Activated CD8-positive, alpha-beta memory T cell treated with anti-CD3 and anti-CD28 coated beads, Interleukin-2, amount 50 U/mL, for 24 hours (primary cell): ENCODE data around the gene COL27A1.

ENCODE experiments used
- DNase-seq: peaks from one replicate; pipeline ENCODE4 v3.0.0-alpha.2; 2020; ENCODE audit errors: extremely low read depth

The COL27A1 gene

DNA sequence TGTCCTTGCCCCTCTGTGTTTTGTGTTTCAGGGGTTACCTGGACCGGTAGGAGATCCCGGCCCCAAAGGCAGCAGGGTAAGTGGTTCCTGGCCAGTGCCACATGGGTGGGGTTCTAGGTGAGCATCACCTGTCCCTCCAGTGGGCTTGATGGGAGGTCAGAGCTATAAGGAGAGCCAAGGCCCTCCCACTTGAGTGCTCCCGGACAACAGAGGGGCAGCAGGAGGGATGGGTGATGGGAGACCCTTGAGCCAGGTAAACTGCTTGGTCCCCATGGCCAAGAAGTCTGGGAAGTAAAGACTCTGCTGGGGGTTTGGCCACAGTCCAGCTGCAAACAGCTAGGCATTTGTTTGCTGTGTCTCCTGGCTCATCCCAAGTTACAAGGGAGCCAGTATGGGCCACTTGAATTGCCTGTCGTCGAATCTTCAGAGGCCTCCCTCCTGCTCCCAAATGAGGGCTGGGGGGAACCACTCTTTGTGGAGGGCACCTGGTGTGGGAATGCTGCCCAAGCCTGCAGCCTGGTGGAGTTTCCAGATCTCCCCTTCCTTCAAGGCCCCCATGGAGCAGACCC is 51.0 kb downstream of the COL27A1 start:
- no peak for DNase-seq

DNA sequence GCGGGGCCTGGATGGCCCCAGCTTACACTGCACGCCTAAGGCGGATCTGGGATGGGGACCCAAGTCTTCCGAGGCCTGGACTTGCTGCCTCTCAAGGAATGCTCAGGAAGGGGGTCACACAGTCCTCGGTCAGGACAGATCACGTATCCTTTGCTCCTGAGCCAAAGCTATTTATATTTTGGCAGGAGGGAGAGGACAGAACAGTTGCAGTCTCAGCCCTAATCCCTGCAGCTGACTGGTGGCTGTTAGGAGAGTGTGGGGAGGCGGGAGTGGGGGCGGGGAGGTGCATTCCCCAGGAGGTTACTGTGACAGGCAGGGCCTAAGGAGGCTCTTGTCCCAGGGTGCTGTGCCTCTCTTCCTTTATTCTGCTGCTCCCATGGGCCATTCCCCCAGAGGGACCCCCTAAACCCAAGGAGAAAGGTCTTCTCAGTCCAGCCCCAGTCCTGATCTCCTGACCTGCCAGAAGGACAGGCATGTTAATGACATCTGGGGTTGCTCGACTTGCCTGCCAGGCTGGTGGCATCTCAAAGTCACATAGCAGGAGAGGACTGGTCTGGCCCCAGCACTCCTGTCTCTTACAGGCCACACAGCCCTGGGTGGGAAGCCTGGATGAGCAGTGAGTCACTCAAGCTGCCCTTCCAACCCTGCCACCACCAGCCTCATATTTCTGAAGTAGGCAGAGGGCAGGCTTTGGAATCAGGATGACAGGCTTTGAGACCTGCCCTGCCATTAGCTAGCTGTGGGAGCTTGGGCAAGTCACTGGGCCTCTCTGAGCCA is 51.9 kb downstream of the COL27A1 start:
- no peak for DNase-seq

GRCh38 chr9:114207845-114208244 is 52.5 kb downstream of the COL27A1 start:
- no peak for DNase-seq

- DNase-seq: no peak
These were observed 53.8 kb downstream of the COL27A1 start for GRCh38 chr9:114209151-114209550.

GRCh38 chr9:114210136-114210535 is 54.8 kb downstream of the COL27A1 start:
- no peak for DNase-seq

- no peak for DNase-seq
These were observed 55.4 kb downstream of the COL27A1 start for GRCh38 chr9:114210691-114211276.

- DNase-seq: no peak
These were observed 57.5 kb downstream of the COL27A1 start for GRCh38 chr9:114212826-114213225.

- no peak for DNase-seq
These were observed 58.2 kb downstream of the COL27A1 start for GRCh38 chr9:114213566-114213965.

DNA sequence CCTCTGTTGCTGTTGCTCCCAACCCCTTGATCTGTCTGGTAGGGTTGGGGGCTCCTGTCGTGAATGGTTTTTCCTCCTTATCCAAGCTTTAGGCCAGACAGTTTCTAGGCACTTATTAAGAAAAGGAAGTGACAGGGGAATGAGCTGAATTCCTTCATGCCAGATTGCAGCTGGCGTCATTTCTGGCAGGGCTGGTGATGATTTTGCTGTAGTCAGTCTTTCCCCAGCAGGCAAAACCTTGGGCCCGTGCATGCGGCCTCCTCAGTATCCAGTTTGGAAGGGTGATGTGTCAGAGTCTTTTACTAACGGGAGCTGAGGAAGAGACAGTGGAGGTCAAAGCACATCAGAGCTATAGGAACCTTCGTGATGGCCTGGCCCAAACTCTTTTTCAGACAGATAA is 58.8 kb downstream of the COL27A1 start:
- no peak for DNase-seq

- DNase-seq: no peak
These were observed 59.5 kb downstream of the COL27A1 start for GRCh38 chr9:114214686-114215414.

DNA sequence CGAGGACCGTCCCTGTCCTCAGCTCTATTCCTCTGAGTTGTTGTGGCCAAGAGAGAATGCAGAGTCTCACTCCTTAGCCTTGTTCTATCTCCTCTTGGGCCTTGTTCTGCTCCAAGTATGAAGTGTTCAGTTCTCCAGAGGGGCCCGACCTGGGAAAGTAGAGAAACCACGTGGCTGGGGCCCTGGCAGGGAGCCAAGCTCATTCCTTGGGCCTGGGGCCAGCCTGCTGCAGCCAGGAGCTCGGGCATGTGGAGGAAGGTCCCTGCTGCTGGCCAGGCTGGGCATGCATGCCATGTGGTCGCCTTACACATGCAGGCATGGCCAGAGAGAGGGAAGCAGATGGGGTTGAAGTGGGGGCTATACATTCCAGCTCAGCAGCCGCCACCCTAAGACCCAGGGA is 60.7 kb downstream of the COL27A1 start:
- DNase-seq: no peak

DNA sequence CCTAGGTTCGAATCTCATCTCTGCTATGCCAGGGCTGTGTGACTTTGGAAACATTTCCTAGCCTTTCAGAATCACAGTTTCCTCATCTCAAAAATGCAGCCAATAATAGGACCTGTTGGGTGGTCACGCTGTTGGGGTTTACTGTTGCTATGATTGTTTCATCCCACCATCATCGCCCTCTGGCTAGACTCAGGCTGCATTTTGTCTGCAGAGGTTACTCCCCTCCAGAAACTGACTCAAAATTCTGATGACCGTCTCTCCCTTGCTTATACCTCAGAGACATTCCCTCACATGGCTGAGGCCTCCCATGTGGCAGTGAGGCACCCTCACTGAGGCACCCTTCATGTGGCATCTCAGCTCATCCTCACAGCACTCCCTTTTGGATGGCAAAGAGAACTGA is 61.6 kb downstream of the COL27A1 start:
- no peak for DNase-seq

DNA sequence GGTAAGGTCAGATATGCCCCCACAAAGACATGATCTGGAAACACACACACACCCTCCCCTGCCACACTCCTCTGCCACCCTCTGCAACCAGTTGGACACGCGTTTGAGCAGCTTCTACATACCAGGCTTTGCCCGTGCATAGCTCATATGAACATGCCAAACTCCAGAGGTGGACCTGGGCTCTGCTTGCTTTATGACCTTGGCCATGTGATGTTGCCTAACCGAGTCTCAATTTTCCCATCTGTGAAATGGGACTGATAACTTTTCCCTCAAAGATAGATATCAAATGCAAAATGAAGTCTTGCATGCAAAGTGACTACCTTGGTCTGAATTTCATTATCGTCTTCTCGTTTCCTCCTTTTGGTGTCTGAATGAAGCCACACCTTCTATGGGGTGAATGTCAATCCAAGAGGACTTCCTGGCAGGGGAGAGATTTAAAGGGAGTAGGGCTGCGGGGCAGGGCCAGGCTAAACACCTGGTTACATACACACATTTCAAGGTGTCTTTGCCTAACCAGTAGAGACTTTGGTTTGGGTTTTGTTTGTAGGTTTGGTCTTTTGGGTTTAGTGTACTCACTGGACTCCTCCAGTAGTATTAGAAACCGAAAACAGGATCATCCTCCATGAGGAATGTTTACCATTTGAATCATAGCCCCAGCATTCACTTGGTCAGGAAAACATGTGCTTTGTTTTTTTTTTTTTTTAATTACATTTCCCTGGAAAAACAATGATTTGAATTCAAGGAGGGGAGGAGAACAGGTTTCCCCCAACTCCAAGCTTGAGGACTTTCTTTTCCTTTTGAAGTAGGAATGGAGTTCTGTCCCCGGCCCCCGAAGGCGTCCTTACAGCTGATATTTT is 63.2 kb downstream of the COL27A1 start:
- no peak for DNase-seq

- DNase-seq: no peak
These were observed 64.8 kb downstream of the COL27A1 start for GRCh38 chr9:114220061-114220541.

DNA sequence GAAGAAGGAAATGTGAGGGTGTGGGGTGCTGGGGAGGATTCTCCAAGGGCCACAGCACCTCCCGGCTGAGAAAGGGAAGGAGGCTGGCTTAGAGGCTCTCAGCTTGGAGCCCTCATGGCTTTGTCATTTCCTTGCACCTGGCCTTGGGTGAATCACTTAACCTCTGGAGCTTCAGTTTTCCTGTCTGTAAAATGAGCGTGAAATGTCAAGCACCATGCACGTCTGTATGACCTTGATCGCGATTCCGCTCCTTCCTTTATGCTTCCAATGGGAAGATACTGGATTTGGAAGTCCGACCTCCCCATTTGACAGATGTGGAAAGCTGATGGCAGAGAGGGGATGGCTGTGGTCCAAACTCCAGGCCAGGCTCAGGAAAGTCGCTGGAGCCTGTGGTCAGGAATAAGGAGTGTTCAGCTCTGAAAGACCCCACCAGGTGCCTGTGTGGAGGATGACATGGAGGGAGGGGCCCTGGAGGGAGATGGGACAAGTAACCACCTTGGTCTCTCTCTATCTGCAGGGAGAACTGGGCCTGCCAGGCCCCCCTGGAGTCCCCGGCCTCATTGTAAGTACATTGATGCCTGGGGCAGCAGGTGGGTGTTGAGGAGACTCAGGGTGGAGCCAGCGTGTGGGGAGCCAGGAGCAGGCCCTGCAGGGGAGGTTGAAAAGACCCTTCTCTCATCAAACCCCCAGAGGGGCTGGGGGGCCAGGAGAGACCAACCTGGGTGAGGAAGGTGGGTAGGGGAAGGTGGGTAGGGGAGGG is 66.5 kb downstream of the COL27A1 start:
- no peak for DNase-seq

GRCh38 chr9:114223564-114224246 is 68.4 kb downstream of the COL27A1 start:
- DNase-seq: no peak

DNA sequence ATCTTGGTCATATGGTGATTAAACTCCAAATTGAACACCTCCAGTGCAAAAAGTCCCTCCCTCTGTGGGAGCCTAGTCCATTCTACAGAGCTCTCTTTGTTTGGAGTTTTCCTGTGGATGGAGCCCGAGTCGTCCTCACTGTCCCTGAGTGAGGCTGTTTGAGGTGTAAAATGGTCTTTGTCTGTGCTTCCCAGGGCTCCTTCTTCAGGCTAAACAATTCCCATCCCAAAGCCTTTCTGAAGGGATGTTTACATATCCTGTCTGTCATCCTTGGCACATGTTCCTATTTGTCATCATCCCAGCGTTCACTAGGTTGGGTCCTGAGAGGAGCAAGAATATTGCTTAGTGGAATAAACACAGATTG is 68.9 kb downstream of the COL27A1 start:
- DNase-seq: no peak

DNA sequence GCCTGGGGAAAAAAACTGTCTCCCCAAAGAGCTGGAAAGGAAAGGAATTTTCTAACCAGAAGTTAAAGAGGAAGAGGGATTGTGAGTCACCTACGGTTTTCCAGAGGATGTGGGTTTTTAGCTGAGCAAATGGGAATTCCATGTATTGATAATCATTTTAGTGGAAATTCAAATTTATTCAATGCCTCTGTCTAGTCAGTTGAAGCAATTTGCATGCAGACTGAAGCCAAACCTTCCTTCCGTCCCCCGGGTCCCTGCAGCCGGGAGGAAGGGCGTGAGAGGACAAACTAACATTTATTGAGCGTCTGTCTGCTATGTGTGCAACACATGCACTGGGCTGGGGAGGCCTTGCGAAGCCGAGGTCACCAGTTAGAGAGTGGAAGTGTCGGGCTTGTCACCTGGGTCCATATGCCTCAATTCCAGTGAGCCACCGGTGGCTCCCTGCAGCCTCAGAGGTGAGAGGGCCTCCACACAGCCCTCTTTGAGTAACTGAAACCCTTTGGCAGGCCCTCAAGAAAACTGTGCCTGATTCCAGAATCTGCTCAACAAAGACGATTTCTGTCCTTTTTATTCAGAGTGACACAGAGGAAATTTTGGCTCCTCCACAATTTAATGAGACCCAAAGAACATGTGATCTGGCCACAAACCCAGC is 70.3 kb downstream of the COL27A1 start:
- DNase-seq: no peak

DNA sequence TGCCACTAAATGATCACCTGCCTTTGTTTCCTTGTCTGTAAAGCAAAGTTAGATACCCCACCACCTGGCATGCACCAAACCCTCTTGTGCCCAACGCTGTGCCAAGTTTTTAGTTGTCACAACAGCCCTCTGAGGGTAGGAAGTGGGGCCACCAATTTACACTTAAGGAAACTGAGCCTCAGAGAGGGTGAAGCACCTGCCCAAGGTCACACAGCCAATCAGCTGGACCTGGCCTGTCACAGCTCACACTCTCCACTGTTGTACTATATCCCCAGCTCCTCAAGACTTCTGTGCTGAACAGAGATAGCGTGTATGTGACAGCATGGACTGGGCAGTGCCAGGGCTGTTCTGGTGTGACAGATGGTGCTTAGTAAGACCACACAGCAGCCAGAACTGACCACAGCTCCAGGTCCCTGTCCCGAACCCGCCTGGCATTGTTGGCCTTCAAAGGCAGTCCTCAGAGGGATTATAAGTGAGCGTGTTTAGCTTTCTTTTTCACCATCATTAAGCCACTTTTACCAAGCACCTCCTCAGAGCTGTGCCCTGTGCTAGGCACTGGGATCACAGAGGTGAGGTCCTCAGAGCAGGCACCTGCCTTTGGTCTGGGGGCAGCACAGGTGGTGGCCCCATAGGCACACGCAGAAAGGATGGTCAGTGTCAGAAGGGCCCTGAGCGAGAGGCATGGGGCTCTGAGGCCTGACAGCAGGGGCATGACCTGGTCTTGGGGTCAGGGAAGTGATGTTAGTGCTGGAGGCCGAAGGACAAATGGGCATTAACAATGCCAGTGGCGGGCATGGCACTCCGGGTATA is 71.1 kb downstream of the COL27A1 start:
- DNase-seq: no peak
